Ovary (tissue), 3 donors: Measurements from ENCODE around the gene RNGTT.

Source experiments
- EP300 ChIP-seq: sonication (generic); formaldehyde crosslinking; IDR thresholded peaks from one replicate; pipeline ENCODE4 v1.6.1; 2017; ENCODE audit warnings: antibody characterized with exemption
- TF ChIP-seq, protein P1 (sequence below), 3 donors: fragments of 450-650 bp in 2 of 3; fragments of 200-600 bp in 1 of 3; IDR thresholded peaks; one replicate each; pipeline versions ENCODE4 v1.5.1 to v1.8.0; 2016 to 2022; ENCODE audit warnings: antibody characterized with exemption in 3 of 3, mild to moderate bottlenecking in 1 of 3
- donor health status: DM: no; HTN: no; CAD: no.

DNA sequence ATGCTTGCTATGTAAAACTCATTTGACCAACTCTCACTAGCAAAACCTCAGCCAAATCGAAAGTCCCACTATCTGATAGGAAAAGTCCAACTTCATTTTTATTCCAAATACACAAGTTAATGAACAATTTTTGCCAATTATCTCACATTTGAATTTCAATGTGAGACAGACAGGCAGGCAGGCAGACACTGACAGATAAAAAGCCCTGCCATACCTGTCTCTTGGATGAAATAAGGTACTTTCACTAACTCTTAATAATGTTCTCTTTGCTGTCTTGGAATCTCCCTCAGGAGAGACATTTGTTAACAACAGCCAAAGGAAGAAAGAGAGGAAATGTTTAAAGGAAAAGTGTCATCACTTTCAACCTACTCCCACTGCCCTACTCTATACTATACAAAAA lies 82.0 kb downstream of the RNGTT start:
- TF ChIP-seq, protein P1, sequence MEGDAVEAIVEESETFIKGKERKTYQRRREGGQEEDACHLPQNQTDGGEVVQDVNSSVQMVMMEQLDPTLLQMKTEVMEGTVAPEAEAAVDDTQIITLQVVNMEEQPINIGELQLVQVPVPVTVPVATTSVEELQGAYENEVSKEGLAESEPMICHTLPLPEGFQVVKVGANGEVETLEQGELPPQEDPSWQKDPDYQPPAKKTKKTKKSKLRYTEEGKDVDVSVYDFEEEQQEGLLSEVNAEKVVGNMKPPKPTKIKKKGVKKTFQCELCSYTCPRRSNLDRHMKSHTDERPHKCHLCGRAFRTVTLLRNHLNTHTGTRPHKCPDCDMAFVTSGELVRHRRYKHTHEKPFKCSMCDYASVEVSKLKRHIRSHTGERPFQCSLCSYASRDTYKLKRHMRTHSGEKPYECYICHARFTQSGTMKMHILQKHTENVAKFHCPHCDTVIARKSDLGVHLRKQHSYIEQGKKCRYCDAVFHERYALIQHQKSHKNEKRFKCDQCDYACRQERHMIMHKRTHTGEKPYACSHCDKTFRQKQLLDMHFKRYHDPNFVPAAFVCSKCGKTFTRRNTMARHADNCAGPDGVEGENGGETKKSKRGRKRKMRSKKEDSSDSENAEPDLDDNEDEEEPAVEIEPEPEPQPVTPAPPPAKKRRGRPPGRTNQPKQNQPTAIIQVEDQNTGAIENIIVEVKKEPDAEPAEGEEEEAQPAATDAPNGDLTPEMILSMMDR (IDR thresholded peaks at IDR 0.05), result no peak
- TF ChIP-seq EP300, result no peak
